NCI-H69 (cell line): ENCODE data around the gene ZNF182.
"Not testable (repeated sequence)": the region's sequence is repeated elsewhere in the genome, so short reads cannot be mapped to it uniquely, and the experiment has no call there.

Source experiments
- DNase-seq: peaks from one replicate; lab custom pipeline; 2025; lab: John Stamatoyannopoulos, UW

Gene ZNF182

GRCh38 chrX:48003758-48004457, at the start of gene ZNF182:
TSS of gene ZNF182 (minus strand) at chrX:48003989. CDS start at chrX:48002609, 1,380 bp downstream.
- DNase-seq, result peak; percentile 96

GRCh38 chrX:48046846-48047245, 43.1 kb upstream of the ZNF182 start:
- peak; percentile 17 for DNase-seq

GRCh38 chrX:48045410-48046311, 41.9 kb upstream of the ZNF182 start:
- DNase-seq, result no peak

DNA sequence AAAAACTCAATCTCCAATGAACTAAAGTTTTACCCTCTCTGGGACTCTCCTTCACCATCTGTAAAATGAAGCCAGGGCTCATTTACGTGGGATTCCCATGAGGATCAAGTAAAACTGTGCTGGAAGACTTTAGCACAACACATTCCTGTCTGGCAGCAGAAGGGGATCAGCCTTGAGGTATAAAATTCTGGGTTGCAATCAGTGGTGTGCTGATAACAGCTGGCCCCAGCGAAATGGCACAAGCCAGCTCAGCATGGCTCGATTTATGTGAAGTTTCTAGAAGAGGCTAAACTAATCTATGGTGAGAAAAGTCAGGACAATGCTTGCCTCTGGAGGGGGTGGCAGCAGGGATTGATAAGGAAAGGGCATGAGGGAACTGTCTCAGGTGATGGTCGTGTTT, 39.3 kb upstream of the ZNF182 start:
- DNase-seq, result no peak

DNA sequence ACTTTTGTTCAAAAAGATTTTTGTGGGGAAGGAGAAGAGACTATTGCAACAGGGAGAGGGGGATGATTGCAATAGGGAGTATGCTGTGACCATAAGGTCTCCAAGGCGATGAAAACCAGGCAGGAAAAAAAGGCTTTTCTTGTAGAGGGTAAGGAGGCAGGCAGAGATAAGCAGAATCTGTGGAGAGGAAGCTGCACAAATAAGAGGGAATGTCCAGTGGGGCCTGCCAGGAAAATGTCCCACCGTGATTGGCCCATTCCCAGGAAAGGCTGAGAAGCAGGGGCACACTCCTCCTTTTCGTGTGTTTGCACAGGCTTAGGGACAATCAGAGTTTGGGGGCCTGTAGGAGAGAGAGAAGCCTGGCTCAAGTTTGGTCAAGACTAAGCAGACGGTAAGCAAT, 32.1 kb upstream of the ZNF182 start:
- DNase-seq, result no peak

DNA sequence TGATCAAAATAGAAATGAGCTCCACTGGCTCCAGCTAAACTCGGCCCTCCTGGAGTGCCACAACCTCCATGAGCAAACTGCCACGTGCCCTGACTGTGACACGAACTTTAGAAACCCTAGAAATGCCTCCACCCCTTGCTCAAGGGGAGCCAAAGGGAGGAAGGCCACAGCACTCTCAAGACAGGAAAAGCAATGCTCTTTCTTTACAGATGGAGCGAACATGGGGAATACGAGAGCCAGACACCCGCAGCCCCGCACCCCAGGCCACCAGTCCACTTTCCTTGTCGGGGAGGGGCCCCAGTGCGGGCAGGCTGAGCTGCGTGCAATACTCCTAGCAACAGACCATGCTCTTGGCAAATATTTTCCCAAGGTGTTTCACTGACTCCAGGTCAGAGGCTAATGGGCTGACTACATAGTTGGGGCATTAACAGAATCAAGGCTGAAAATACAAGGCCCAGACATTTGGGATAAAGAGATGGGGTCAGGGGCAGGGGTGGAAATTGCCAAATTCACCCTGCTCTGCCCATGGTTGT, 26.9 kb upstream of the ZNF182 start:
- DNase-seq, result not testable (repeated sequence)

DNA sequence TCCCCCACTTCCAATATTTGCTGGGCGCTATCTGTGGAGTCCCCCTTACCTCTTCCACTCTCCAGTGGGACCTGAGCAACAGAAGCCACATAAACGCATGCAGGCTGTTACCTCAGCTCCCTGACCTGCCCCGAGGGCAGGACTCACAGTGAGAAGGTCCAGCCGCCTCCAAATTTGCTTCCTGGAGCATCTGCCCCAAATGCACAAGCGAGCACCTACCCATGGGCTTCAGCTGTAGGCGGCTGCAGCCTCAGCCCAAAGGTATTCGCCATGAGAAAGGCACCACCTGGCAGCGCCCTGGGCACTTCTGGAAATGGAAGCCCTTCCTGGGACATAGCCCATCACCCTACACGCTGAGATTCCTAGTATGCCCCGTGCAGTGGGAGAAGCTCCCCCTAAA, 26.4 kb upstream of the ZNF182 start:
- DNase-seq, result no peak

- DNase-seq, result no peak
These were observed 24.3 kb upstream of the ZNF182 start for GRCh38 chrX:48028091-48028490.

DNA sequence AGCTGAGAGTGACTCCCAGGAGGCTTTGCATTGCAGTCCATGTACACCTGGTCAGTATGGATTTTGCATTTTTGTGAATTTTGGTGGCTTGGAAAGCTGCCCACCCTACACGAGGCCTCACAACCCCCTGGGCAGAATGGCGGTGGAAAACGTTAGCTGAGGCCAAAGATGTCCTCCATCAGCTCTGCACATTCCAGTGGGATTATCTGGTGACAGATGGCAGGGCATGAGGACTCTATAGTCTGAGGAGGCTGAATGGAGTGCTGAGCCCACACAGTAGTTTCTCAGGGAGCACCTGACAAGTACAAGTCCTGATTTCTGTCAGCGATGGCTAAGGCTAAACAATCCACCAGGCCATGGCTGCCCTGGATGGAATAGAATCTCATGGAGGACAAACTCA, 23.8 kb upstream of the ZNF182 start:
- DNase-seq, result not testable (repeated sequence)

GRCh38 chrX:48025561-48025960, 21.8 kb upstream of the ZNF182 start:
- peak; percentile 70 for DNase-seq

DNA sequence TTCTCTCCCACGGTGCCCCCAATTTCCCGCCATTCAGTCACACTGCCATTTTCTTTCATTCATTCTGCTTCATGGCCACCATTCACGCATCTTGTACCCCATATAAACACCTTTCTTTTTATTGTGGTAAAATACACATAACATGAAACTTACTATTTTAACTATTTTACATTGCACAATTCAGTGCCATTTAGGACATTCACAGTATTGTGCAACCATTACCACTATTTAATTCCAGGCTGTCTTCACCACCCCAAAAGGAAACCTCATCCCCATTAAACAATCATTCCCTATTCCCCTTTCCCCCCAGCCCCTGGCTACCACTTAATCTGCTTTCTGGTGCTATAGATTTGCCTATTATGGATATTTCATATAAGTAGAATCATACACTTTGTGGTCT, 18.9 kb upstream of the ZNF182 start:
- no peak for DNase-seq

DNA sequence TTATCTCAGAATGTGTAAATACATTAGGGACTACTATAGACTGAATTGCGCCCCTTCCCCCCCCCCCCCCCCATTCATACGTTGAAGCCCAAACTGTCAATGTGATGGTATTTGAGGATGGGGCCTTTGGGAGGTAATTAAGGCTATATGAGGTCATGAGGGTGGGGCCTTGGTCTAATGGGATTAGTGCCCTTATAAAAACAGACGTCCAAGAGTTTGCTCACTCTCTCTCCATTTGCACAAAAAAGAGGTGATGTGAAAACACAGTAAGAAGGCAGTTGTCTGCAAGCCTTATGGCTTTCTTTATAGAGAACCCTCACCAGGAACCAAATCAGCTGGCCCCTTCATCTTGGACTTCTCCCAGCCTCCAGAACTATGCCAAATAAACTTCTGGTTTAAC, 18.3 kb upstream of the ZNF182 start:
- no peak for DNase-seq

DNA sequence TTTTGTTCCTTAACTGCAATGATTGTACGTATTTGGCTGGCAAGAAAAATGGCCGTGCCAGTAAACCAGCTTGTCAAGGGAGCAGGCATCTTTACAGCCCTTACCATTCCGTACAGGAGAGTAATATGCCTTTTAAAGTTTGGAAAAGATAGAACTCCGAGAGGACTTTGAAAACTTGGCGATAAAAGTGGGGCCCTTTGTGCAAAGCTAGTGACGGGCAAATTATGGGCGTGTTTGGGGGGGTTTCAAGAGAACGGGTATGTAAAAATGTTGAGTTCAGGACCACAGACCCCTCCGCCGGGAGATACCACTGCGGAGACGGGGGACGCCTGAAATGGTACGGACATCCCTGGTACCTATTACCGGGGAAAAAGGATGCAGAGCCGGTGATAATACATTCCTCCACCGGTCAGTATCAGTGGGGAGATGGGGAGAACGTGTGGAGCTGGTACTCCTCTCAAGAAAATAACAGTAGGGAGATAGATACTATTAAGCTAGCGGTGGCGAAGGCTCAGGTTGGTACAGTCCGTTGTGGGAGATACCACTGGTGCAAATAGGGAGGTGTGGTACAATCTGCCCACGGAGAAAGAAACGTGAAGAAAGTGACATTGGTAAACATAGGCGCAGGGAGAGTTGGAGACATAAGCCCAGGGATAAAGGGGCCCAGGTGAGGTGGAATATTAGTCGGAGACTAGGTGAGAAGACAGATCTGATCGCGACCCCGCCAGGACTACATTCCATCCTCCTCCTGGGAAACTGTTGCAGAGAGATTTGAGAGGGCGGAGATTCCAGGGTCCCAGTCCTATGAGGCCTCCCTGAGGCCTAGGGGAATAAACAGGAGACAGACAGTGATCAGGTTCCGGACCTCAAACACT, 17.5 kb upstream of the ZNF182 start:
- DNase-seq, result peak; percentile 87

DNA sequence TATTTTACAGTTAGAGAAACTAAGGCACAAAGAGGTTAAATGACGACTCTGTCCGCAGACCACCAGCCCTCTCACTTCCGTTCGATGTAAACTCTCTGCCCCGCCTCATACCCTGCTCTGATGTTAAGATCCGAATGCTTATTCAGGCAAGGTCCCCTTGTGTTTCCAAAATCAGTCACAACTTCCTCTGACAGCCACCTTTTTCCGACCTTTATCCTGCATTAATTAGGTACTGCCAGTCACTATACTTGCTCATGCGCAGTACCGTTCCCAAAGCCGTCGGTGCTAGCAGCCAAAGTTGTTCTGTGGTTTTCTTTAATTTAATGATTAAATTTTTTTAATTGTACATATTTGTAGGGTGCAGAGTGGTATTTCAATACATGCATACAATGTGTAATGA, 16.7 kb upstream of the ZNF182 start:
- not testable (repeated sequence) for DNase-seq

GRCh38 chrX:48019892-48020291, 16.1 kb upstream of the ZNF182 start:
- not testable (repeated sequence) for DNase-seq

GRCh38 chrX:48016583-48017310, 13.0 kb upstream of the ZNF182 start:
- not testable (repeated sequence) for DNase-seq

DNA sequence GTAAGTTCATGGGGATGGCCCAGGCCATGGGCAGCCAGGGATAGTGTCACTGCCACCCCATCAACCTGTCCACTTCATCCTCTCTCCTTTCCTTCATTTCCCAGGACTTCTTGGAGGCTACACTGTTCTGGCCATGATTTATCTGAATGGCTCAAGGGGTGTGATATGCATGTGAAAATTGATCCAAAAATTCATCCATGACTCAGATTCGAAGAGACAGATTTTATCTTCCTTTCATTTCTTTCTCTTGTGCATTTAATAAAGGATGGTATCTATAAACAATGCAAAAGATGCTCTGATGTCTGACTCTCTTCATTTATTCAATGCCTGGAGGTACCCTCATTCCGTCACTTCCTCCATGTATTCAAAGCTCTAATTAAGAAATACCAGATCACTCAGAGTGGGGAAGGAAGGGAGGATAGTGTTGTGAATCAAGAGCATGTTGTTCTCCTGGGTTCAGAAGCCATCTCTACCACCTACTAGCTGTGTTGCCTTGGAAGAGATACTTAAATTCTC, 5.7 kb upstream of the ZNF182 start:
- DNase-seq, result not testable (repeated sequence)

DNA sequence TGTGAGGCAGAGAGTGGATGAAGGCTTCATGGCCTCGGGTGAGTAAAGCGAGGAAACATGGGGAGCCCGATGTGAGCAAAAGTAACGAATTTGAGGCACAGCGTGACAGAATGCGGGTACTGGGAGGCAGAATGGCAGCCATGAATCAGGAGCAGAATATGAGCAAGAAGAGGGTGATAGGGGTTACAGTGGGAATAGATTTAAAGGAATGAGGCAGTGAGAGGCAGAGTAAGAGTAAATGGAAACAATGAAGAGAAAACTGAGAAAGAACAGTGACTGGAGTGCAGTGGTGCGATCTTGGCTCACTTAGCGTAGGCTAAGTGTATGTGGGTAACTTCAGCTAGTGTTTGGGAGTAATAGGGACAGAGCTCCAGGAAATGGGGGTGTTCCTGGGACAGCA, 2.9 kb upstream of the ZNF182 start, which contains the start of gene SPACA5:
Gene SPACA5, plus strand, starts transcription at position 301 of the 400 bp plus-strand sequence. CDS start 815 bp downstream, outside the sequence.
- DNase-seq, result not testable (repeated sequence)

GRCh38 chrX:48003367-48003757, 427 bp downstream of the ZNF182 start:
- peak; percentile 24 for DNase-seq

GRCh38 chrX:48002929-48003328, 860 bp downstream of the ZNF182 start:
- DNase-seq, result no peak

DNA sequence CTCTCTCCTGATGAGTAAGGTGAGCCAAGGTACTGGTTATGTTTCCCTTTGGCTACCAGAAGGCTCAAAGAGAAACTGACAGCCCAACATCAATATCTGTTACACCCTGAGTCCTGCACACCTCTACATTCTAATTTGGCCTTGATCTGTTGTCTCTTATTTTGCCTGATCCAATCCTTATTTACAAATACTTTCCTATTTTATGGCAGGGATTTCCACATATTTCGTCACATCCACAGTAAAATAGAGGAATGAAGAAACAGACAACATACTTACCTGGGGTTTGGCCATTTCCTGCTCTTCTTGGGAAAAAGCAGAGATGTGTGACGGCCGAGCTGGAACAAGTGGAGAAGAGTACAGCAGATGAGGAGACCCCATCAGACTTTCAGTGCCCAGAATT, 1.5 kb downstream of the ZNF182 start:
- no peak for DNase-seq
